T-helper 2 cell (primary cell): ENCODE data around the gene ADCY9.
"Not testable (repeated sequence)": the region's sequence is repeated elsewhere in the genome, so short reads cannot be mapped to it uniquely, and the experiment has no call there.

ENCODE experiments used
- DNase-seq, 5 experiments: peaks; one replicate each; pipeline versions ENCODE4 v3.0.0 to v3.0.0-alpha.2; 2012 to 2022

Gene ADCY9

DNA sequence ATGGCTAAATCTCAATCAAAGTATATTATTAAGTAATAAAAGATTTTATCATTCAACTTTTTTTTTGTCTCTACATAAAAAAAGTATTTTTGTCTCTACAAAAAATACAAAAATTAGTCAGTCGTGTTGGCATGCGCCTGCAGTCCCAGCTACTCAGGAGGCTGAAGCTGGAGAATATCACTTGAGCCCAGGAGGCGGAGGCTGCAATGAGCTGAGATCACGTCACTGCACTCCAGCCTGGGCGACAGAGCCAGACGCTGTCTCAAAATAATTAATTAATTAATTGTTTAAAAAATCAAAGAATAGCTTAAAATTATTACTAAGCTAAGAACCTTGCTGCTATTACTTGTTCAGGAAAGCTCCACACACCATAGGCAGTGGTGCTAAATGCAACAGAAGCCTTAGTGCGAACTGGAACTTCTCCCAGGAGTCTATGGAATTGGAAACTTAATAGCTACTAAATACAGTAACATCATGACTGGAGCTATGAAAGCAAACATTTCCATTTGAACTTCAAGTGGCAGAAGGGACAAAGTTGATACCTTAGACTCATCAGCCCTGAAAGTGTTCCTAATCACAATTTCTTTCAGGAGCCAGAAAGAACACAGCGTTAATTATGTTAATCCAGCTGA is 22.6 kb downstream of the ADCY9 start:
- no peak for DNase-seq

DNA sequence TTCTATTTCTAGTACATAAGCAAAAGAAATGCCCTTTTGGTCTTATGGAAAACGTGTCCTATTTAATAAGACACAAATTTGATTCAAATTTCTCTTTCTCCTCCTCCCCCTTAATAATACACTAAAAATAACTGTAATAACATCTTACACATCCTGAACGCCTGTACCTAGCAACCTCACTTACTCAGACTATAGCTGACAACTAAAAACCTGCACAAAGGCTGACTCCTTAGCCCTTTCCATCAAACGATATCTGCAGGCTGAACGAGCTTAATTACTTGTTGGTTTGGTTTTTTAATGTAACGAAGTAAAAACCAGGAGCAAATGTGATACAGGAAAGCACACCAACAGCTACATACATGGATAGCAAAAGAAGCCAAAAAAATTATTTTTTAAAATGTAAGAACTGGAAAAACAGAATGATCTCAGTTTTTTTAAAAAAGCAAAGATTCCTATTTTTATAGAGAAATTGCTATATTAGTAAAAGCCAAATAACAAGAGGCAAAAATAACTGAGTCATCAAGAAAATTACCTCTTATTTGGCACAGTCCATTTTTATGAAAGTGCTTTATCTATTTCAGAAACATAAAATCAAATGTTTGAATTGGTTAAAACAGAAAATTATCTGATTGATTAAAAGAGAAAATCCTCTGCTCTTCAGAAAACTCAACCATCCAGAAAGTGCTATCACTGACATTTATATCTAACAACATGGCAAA is 23.5 kb downstream of the ADCY9 start:
- DNase-seq, result no peak

DNA sequence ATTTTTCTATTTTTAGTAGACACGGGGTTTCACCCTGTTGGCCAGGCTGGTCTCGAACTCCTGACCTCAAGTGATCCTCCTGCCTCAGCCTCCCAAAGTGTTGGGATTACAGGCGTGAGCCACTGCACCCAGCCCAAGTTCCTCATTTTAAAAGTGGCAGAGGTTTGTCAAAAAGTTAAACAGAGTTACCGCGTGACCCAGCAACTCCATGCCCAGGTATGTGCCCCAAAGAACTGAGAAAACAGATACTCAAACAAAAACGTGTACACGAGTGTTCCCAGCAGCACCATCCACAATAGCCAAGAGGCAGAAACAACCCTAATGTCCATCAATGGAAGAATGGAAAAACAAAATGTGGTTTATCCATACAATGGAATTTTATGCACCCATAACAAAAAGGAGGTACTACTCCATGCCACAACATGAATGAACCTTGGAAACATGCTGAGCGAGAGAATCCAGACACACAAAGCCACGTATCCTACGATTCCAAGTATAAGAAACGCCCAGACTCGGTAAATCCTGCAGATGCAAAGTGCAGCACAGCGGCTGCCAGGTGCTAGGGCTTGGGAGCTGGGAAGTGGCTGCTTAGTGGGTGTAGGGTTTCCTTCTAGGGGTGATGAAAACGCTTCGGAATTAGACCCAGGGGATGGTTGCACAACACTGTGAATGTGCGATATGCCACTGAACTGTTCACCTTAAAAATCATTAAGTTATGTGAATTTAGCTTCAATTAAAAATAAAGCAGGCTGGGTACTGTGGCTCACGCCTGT is 24.8 kb downstream of the ADCY9 start:
- DNase-seq, result no peak

- no peak for DNase-seq
Observed at GRCh38 chr16:4090351-4090851, 25.8 kb downstream of the ADCY9 start.

DNA sequence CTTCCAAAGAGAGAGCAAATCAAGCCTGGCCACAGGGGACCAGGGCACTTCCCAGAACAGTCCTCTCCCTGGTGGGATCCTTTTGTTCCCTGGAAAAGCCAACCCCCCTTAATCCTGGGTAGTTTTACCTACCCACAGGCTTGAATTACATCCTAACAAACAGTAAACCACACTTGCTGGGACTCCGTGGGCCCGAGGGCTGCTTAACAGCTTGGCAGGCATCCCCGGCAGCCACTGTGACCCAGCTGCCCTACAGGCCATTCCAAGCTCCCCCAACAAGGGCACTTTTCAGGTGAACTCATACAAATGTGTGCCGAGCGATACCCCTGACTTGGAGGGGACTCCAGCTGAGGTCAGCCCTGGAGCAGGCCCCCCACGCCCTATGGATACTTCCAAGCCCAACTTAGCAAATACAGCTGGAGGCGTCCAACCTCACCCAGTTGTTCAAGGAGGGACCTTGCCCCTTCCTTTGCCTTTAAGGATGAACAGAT is 26.4 kb downstream of the ADCY9 start:
- no peak for DNase-seq

- no peak for DNase-seq
Observed at GRCh38 chr16:4089251-4089810, 26.9 kb downstream of the ADCY9 start.

GRCh38 chr16:4087990-4088577 is 28.2 kb downstream of the ADCY9 start:
- no peak for DNase-seq

DNA sequence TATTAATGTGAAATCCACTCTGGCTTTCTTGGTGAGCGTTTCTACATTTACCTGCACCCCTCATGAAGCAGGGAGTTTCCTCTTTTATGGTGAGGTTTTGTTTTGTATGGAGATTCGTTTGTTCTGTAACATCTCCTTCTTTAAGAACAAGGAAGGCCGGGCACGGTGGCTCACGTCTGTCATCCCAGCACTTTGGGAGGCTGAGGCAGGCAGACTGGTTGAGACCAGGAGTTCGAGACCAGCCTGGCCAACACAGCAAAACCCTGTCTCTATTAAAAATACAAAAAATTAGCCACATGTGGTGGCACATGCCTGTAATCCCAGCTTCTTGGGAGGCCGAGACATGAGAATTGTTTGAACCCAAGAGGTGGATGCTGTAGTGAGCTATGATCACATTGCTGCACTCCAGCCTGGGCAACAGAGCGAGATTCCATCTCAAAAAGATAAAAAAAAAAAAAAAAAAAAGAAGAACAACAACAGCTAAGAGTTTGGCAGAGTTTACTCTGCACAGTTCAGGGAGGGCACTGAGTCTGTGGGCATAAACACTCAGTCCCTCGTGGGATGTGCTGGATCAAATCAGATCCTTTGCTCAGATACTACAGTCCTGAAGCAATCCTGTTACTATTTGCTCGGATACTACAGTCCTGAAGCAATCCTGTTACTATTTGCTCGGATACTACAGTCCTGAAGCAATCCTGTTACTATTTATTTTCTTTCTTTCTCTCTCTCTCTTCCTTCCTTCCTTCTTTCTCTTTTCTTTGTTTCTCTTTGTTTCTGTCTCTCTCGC is 28.9 kb downstream of the ADCY9 start:
- DNase-seq, result no peak

DNA sequence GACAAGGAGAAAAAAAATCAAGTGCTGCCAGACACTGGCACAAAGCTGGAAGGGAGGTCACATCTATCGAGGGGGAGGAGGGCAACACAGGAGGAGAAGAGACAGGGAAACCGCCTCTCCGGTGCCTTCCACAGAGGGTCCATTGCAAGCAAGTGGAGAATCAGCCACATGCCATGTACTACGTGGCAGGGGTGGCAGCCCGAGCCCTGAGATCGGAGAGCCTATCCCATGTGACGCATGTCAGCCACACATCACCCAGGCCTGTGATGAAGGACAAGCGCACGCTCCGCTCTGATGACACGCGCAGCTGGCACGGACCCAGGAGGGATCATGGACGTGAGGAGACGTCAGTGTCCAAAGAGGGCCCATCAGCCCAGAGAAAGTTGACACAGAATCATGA is 30.1 kb downstream of the ADCY9 start:
- no peak for DNase-seq

- no peak for DNase-seq
Observed at GRCh38 chr16:4085405-4085970, 30.8 kb downstream of the ADCY9 start.

DNA sequence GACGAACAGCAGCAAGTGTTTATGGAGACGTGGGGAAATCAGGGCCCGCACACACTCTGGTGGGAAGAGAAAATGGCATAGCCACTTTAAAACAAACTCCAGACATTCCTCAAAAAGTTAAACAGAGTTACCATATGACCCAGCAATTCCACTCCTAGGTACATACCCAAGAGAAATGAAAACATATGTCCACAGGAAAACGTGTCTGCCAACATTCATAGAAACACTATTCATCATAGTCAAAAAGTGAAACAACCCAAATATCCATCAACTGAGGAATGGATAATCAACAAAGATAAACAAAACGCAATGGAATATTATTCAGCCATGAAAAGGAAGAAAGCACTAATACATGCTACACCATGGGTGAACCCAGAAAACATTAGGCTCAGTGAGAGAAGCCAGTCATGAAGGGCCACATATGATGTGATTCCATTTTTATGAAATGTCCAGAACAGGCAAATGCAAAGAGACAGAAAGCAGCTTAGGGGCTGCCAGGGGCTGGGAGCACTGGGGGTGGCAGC is 32.8 kb downstream of the ADCY9 start:
- no peak for DNase-seq

DNA sequence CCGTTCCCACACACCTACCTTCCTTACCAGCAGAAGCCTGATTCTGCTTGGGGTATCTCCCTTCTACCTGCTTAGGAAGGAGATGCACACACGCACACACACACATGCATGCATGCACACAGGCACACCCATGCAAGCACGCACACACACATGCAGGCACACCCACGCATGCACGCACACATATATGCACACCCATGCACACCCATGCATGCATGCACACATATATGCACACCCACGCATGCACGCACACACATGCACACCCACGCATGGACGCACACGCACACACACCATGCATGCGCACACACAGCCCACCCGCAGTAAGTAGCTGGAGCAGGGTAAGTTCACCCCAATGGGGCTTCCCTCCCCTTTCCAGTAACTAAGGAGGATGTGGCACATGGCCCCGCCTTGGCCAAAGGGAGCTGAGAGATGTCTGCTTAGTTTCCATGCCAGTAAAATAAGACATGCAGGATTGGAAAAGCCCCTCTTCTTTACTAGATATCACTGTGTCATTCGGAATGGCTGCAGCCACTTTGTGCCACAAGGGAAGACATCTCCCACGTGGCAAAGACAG is 33.7 kb downstream of the ADCY9 start:
- DNase-seq, result peak in 1 of 5 experiments; percentile 23

DNA sequence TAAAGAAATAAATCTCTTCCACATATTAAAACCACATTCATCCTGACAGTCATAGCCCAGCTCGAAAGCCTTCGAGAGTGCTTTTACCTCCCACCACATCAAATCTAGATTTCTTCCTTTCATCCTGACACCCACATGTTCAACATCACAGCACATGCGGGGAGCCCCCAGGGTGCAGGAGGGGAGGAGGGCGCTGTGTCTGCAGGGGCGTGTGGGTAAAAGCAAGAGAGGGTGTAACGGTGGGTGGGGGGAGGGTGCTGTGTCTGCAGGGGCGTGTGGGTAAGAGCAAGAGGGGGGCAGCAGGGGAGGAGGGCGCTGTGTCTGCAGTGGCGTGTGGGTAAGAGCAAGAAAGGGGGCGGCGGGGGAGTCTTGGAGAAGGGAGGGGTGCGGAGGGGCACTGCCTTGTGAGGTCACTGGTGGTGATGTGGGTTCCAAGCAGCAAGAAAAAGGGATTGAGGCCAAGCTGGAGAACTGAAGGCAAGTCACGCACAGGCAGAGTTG is 34.7 kb downstream of the ADCY9 start:
- peak in 3 of 5 experiments; percentile 6 to 42 (median 16) for DNase-seq

- no peak for DNase-seq
Observed at GRCh38 chr16:4081047-4081446, 35.2 kb downstream of the ADCY9 start.

DNA sequence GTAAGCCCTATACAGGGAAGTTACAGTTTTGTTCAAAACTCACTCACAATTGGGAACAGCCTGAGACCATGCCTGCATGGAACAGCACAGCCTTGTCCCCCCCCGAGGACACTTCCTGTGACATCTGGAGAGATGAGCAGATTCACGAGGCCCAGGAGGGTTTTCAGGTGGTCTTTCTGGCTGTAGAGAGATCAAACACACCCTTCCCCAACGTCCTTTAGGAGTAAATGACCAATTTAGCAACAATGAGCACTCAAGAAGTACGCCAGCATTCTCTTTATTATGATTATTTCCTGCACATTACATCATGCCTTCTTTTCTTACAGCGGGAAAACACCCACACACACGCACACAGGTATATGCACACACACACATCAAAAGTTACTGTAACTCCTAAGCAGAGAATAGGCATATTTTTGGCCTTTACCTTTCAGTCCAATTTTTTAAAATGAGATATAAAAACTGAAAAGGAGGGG is 39.0 kb downstream of the ADCY9 start:
- no peak for DNase-seq

GRCh38 chr16:4075534-4075933 is 40.7 kb downstream of the ADCY9 start:
- no peak for DNase-seq

GRCh38 chr16:4073150-4073549 is 43.1 kb downstream of the ADCY9 start:
- not testable (repeated sequence) for DNase-seq

GRCh38 chr16:4071686-4072561 is 44.3 kb downstream of the ADCY9 start:
- DNase-seq, result no peak

- DNase-seq, result no peak
Observed at GRCh38 chr16:4070936-4071335, 45.3 kb downstream of the ADCY9 start.
